COLO829 (cell line): Measurements from ENCODE around the gene PFKL.
"Not testable (repeated sequence)": the region's sequence is repeated elsewhere in the genome, so short reads cannot be mapped to it uniquely, and the experiment has no call there.

Source experiments
- DNase-seq: peaks from one replicate; pipeline ENCODE4 v3.0.0; 2012; ENCODE audit warnings: low spot score

PFKL gene

GRCh38 chr21:44294391-44295162 is 5.3 kb upstream of the PFKL start:
- no peak for DNase-seq

GRCh38 chr21:44295163-44295573 is 4.7 kb upstream of the PFKL start:
- no peak for DNase-seq

- no peak for DNase-seq
These were observed 4.2 kb upstream of the PFKL start for GRCh38 chr21:44295646-44296045.

- no peak for DNase-seq
These were observed 3.7 kb upstream of the PFKL start for GRCh38 chr21:44296103-44296519.

GRCh38 chr21:44296916-44297315 is 2.9 kb upstream of the PFKL start:
- DNase-seq, result no peak

- peak; percentile 83 for DNase-seq
These were observed 2.1 kb upstream of the PFKL start for GRCh38 chr21:44297525-44298290.

GRCh38 chr21:44298301-44298700 is 1.6 kb upstream of the PFKL start:
- DNase-seq, result no peak

- DNase-seq, result no peak
These were observed 782 bp upstream of the PFKL start for GRCh38 chr21:44299085-44299457.

- DNase-seq, result peak; percentile 36
These were observed 558 bp downstream of the PFKL start for GRCh38 chr21:44300262-44300959.

GRCh38 chr21:44301141-44301540 is 1.3 kb downstream of the PFKL start:
- DNase-seq, result no peak

- DNase-seq, result no peak
These were observed 2.1 kb downstream of the PFKL start for GRCh38 chr21:44301961-44302406.

- DNase-seq, result not testable (repeated sequence)
These were observed 2.9 kb downstream of the PFKL start for GRCh38 chr21:44302573-44303401.

- DNase-seq, result no peak
These were observed 3.7 kb downstream of the PFKL start for GRCh38 chr21:44303490-44303981.

- no peak for DNase-seq
These were observed 4.3 kb downstream of the PFKL start for GRCh38 chr21:44304011-44304616.

GRCh38 chr21:44304877-44305293 is 5.0 kb downstream of the PFKL start:
- DNase-seq, result peak; percentile 28

- no peak for DNase-seq
These were observed 5.8 kb downstream of the PFKL start for GRCh38 chr21:44305691-44306090.

- DNase-seq, result no peak
These were observed 7.3 kb downstream of the PFKL start for GRCh38 chr21:44306936-44307704.

- no peak for DNase-seq
These were observed 11.0 kb downstream of the PFKL start for GRCh38 chr21:44310628-44311507.

- DNase-seq, result no peak
These were observed 12.2 kb downstream of the PFKL start for GRCh38 chr21:44312089-44312488.
